ENCODE measurements around the gene PDZRN3.
"Not testable (repeated sequence)": the region's sequence is repeated elsewhere in the genome, so short reads cannot be mapped to it uniquely, and the experiment has no call there.

Gene PDZRN3

DNA sequence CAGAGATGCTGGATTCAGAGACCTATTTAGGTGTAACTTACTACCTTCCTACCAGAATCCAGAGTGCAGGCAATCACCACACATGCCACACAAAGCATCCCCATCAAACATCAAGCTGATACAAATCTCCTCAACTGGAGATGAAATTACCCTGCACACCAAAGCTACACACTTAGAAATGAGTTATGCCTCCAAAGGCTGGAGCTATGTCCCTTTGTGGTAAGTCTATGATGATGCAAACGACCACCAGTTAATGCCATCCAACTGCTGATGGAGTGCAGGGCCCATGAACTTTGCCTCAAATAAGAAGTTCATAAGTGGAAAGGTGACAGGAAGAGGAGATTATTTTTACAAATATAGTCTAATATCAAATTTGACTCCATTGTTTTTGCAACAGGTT, 38.1 kb downstream of the PDZRN3 start:
- DNase-seq (ENCODE audit: low spot score): no peak

DNA sequence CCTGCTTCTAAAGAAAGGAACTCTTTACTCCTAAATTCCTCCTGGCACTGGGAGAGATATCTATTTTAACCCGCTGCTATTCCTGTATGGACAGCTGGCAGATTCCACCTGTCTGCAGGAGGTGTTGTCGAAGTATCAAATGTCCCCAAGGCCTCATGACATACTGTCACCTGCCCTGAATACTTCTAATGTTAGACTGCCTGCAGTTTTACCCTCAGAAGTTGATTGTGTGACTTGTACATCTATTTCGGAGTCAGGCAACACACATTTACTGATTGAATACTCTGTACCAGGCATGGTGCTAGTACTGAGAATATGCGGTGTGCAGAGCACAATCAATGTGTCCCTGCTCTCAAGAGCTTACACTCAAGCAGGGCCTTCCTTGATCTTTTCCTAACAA, 38.6 kb downstream of the PDZRN3 start:
- DNase-seq (ENCODE audit: low spot score): no peak

DNA sequence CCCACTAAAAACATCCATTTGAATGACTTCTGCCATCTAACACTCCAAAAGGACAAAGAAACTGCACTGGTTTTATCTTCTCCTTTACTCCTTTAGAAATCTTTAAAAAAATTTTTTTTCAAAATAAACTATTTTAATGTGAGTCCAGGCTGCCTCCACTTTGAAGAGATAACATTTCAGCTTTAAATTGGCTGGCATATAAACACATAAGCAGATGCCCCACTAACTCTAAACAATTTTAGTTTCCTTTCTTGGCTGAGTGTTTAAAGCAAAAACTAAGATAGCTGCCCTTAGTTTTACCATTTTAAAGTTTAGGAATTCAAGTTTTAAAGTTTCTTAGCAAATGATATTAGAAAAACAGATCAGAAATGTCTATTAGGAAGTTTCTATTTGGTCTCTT, 39.9 kb downstream of the PDZRN3 start:
- DNase-seq (ENCODE audit: low spot score): no peak

DNA sequence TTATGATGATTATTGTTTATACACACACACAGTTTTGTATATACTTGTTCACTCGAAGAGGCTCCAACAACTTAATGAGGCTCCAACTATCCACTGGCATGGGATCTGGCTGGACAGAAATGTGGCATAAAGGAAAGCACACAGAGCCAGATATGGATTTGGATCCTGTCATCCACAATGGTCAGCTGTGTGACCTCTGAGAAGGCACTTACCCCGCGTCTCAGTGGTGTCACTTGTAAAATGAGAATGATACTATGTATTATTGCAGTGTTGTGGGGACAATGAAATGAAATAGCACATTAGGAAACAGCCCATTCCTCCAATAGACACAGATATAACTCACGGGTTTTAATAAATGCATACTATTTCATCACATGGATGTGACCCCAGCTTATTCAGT, 42.2 kb downstream of the PDZRN3 start:
- DNase-seq (ENCODE audit: low spot score): no peak

DNA sequence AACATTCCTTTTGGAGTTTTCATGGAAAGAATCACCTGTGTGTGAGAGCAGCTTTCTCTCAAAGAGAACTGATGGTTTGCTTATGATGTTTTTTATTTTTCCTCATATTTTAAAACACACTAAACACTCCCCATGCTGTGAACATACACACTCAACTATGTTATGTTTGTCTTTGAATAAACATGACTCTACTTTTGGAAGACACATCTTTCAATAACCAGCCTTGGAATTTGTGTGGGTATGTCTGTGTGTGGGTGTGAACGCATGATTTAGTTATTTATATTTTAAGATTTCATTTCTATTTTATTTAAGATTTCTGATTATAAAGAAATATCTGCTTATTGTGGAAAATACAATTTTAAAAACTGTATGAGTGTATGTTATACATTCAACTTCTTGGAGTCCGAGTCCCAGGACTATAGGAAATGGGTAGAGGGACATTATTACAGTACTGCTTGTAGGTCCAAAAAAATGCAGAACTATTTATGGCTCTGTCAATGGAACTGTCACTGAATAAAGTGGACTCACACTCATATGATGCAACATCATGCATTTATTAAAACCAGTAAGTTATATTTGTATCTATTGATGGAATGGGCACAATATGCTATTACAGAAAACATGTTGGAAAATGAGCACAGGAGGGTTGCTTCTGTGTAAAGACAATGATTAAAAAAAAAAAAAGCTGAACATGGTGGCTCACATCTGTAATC, 43.5 kb downstream of the PDZRN3 start:
- no peak for DNase-seq (ENCODE audit: low spot score)

DNA sequence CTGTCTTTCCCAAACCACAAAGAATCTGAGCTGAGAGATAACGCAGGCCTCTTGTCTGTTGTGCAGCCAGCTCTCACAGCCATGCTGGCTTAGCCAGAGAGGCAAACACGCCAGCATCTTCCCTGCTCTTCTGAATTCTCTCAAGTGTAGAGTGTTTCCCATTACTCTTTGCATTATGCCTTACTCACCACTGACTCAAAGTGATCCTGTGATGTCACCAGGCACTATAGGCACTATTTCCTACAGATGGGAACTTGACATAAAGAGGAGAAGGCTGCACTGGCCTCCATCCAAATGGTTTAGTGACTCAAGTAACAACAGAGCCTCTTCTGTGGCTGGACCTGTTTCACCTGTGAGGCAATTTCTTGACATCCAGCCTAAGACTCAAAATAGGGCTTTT, 44.4 kb downstream of the PDZRN3 start:
- no peak for DNase-seq (ENCODE audit: low spot score)

DNA sequence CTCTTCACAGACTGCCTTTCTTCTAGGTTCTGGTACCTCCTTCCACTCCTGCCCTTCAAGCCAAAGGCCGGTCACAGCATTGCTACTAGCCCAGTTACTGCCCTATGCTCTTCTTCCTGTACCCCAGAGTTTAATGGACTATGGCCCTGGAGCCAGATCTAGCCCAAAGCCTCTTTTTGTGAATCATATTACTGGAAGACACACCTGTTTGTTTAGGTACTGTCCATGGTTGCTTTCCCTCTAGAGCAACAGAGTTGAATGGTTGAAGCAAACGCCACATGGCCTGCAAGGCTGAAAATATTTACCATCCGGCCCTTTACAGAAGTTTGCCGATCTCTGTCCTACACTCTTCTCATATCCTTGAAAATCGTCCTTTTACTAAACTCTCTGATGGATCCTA, 47.0 kb downstream of the PDZRN3 start:
- no peak for DNase-seq (ENCODE audit: low spot score)

DNA sequence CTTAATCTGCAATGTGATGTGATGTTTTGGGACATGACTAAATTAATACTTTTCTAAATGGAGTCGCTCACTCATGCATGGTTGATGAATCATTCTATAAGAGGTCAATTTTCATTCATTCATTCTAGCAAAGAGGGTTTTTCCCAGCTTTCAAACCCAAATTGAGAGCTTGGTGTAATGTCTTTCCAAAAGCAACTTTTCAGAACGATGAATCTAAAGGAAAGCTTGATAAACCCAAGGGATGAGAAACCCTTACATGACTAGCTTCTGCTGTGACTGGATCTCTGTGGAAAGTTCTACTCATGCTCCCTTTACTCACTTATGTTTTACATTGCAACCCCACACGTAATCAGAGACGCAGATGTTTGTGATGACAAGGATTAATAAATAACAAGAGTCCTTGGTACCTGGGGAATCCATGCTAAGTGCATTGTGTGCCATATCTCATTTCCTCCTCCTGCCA, 47.7 kb downstream of the PDZRN3 start:
- peak; percentile 13 for DNase-seq (ENCODE audit: low spot score)

DNA sequence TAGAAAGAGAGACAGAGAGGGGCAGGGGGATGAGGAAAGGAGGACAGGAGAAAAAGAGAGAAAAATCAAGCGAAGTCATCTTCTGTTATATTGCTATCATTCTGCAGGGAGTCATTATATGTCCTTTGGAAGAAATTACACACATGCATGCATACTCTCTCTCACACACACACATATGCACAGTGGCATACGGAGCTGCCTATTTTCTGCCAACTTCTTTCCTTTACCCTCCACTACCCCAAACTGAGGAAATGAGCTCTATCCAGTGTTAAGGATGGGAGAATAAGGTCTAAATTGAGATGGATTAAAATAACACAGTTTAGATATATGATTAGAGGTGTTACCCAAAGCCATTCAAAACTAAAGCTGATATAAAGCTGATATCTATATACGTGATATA, 48.8 kb downstream of the PDZRN3 start:
- DNase-seq (ENCODE audit: low spot score): no peak

DNA sequence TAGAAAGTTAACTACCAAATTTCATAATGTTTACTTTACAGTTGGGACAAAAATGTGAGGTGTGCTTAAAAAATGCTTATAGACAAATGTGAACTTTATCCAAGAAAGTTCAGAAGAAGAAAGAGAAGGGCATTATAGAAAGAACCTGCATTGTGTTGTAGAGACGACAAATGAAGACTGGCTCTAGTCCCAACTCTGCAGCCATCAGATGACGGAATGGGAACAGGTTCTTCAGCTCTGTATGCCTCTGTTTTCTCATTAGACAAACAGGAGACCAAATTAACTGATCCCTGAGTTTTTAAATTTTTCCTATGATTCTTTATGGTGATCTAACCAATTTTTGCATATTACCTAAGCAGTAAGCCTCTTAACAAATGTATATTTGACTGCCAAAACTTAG, 49.2 kb downstream of the PDZRN3 start:
- DNase-seq (ENCODE audit: low spot score): no peak

DNA sequence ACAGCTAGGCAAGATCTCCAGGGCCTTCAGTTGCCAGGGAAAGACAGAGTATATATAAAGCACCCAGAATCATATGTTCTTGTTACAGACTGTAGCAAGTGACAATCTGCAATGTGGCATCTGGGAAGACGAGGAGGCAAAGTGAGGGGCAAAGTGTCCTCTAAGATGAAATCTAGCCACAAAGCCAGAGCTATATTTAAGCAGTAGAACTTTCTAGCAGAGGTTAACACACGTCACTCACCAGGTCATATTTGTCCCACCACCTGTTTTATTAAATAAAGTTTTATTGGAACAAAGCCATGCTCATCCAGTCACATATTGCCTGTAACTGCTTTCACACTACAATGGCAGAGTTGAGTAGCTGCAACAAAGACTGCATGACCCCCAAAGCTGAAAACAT, 51.5 kb downstream of the PDZRN3 start:
- DNase-seq (ENCODE audit: low spot score): no peak

DNA sequence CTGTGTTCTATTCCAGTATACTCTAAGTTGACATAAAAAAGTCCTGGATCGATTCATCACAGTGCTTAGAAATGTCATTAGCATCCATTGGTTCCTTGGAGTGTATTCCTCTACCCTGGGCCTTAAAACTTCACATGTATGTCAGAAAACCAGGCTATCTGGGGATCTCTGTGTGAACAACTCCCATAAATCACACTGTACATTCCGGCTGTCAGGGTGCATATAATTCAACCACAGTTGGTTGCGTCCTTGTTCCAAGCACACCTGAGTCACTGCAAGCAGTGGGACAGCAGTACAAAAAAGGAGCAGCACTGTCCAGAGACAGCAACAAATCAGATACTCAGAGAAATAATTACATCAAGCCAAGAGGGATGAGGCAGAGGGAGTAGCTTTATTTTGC, 52.4 kb downstream of the PDZRN3 start:
- DNase-seq (ENCODE audit: low spot score): no peak

DNA sequence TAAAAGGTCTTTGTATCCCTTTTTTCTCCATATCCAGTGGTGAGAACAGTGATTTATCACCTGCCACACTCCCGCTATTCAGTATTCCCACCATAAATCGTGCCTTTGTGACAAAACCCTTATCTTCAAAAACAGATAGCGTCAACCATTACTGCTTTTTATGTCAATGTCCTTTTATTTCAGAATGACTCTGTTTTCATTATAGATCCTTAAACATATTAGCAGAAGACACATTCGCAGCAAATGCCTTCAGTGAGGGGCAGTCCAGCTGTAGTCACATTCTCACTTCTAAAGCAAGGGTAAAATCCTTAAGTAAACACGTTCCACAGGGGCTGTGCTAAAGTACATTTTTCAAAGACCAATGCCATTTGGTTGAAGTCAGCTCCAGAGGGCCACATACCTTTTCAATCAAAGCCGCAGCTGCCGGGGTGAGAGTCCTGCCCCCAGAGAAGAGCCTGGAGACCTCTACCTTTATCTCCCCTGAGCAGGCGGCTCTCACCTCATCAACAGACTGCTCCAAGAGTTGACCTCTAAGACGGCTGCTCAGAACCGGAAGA, 53.4 kb downstream of the PDZRN3 start:
- DNase-seq (ENCODE audit: low spot score): no peak

DNA sequence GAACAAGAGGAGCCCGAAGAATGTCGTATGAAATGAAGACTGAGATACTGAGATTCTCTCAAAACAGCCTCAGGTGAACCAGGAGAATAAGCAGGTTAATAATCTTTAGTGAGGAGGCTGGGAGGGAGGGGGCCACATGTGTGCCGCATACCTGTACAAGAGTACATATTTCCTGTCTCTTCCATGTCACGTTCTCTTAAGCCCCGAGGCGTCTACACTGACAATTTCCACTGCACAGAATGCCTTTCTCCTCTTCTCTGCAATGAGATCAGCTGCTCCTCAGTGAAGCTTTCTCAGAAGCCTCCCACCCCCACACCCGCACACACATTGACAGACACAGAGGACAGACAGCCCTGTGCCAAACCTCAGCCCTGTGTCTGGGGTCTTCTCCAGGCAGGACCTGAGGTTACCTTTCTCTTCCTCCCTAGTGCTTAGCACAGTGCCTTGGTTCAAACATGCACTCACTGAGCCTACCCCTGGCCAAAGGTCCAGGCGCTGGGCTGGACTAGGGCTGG, 55.4 kb downstream of the PDZRN3 start:
- no peak for DNase-seq (ENCODE audit: low spot score)

DNA sequence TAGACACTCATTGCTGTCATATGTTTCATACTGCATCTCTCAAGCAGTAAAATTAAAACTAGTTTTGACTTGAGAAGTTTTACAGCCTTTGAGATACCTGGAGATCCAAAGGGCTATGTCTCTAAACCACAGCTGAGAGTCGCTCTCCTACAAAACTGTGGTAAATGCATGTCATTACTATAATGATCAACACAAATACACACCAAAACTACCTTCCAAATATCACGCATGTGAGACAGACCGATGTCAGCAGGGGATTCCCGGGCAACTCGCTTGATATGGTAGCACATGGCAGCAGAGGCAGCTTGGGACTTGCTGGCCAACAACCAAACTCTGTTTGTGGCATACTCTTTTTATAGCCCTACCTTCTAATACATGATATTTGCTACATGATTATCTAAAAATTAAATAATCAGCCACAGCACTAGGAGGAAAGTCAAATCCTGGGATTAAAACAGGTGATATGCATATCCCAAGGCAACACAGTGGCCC, 56.3 kb downstream of the PDZRN3 start:
- no peak for DNase-seq (ENCODE audit: low spot score)

DNA sequence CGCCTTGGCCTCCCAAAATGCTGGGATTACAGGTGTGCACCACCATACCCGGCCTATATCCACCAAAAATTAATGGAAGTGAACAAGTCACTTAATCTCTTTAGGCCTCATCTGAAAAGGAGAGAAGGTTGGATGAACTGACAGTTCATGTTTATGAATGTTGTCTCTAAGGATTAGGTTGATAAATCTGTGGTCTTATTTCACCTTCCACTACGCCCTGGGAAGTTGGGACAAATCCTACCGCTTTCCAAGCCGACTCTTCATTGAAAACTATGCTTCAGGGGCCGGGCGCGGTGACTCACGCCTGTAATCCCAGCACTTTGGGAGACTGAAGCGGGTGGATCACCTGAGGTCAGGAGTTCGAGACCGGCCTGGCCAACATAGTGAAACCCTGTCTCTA, 59.4 kb downstream of the PDZRN3 start:
- DNase-seq (ENCODE audit: low spot score): not testable (repeated sequence)

DNA sequence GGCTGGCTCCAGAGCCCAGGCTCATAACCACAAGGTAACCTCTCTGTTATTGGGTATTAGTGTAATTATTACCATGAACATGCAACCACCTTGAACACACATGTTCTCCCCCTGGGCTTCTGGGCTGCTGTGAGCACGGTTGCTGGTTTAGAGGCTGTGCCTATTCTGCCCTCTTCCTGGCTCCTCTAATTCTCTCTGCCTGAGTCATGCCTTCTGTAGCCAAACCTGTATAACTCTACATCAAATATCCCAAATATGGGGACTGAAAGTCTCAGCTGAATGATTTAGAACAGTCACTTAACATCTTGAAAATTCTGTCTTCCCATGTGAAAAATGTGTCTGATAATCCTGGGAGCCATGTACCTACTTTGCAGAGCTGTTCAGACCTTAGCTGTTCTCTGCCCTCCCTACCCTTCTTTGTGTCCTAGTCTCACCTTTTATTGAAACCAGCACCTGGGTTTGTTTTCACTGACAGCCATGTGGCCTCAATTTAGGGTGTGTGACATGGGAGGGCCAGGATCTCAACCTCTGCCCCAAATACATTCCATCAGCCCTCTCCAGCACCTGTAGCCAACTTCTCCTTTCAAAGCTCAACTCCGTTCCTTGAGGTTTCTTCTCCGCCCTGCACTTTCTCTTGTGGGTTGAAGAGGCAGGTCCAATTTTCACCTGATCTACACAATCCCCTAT, 60.7 kb downstream of the PDZRN3 start:
- peak; percentile 38 for DNase-seq (ENCODE audit: low spot score)

DNA sequence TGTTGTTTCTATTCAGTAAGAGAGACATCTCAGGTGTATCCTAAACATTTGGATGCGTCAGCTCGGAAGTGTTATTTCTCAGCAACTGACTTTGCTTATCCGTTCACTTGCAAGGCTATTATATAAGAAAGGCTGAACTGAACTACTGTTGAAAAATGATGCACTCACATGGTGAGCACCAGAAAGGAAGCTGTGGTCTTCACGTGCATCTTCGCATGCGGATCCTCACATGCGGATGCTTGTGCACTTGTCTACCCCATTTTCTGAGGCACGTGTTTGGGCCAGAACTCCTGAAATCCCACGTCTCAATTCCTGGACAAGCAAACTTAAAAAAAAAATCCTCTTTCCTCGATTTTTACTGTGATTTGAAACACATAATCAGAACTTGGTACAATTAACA, 63.2 kb downstream of the PDZRN3 start:
- DNase-seq (ENCODE audit: low spot score): peak; percentile 12

DNA sequence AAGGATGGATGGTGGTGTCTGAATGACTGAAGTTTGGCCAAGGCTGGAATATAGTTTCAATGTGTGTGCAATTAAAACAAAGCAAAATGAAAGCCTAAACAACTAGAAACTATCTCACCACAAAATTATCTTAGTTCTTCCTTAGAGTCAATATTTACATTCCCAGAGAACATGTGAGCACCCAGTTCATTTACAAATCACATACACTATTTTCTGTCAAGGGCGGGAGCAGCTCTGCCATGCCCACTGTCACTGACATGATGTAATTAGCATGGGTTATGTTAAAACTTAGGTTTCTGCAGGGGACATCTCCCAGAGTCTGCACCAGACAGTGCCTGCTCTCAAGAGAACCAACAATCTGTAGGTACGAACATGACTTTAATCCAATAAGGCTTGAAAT, 65.0 kb downstream of the PDZRN3 start:
- DNase-seq (ENCODE audit: low spot score): no peak

DNA sequence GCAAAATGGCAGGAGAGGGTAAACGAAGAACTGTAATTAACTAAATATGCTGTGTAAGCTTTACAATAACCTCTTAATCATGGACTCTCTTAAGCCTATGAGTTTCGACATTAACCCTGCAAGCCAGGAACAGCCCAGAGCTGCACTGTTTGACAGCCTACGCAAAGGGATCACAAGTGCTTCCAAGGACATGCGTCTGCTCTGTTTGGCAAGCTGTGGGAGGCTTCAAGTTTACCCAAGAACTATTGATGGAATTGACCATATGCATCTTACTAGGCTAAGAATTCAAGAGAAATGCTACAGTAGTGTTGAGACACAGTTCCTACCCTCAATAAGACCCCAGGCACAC, 66.0 kb downstream of the PDZRN3 start:
- no peak for DNase-seq (ENCODE audit: low spot score)

DNA sequence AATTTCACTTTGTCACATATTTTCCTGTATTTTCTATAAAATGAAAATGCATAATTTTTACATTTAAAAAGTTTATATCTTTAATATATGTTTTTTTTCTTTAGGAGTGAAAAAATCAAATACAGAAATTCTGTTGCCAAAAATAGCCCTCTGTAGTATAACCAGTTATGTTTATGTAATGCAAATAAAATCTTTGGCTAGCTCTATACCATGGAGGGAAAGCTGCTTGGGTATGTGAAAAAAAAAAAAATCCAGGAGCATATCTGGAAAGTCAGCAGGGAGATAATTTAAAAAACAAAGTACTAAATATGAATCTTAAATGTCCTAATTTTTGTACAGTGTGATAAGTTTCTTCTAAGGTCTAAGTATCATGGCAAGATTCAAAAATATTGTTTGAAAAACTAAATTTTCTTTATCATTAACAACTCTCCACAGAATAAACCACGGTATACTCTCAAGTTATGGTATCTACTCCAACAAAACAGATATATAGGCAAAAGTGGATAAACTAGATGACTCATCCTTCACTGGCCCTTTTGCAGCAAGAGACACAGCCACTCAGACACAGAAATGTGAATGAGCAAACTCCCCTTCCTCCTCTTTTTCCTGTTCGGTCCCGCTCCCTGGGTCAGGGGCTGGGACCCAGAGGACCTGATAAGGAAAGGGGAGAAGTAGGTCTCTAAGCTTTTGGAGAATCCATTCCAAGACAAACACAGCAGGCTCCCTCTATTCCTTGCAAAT, 66.6 kb downstream of the PDZRN3 start:
- no peak for DNase-seq (ENCODE audit: low spot score)

DNA sequence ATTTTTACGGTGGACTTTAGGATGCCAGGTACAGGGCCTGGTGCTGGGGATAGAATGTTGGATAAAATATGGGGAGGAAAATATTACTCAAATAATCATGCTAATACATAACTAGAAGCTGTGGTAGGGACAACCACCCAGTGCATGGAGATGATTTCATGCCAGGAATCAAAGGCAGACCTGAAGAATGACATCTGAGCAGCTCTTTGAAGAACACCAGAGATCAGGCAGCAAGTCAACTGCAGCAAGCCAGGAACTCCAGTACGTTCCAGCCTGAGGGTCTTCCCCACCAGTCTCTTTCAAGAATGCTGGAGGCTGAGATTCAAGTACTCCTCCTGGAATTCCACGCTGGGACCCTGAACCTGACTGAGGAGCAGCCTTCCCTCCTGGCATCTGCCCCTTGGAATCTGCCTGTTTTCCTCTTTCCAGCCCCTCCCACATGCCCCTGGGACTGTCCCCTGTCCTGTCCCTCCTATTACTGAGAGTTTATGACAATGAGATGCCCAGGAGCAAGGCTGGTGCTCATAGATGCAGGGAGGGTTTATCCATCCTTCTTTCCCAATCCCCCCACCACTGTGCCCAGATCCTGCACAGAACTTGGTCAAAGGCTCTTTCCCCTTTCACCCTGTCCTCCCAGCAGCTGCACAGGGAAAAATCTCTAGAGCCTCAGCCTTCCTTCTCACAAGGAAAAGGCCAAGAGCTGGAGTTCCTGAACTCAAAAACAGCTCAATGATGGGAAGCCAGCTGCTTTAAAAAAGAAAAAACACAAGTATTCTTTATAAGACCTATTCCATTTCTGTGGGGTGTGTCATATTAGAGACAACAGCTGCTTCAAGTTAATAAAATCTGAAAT, 68.0 kb downstream of the PDZRN3 start:
- DNase-seq (ENCODE audit: low spot score): peak; percentile 27
